ENCODE data around the gene MMP8.

Gene MMP8

GRCh38 chr11:102722821-102723220 lies 1.9 kb downstream of the MMP8 start:
- no peak for DNase-seq (ENCODE audit: low read depth in 2 of 2)

- no peak for DNase-seq (ENCODE audit: low read depth in 2 of 2)
Measured at GRCh38 chr11:102719620-102720277, 5.0 kb downstream of the MMP8 start.

DNA sequence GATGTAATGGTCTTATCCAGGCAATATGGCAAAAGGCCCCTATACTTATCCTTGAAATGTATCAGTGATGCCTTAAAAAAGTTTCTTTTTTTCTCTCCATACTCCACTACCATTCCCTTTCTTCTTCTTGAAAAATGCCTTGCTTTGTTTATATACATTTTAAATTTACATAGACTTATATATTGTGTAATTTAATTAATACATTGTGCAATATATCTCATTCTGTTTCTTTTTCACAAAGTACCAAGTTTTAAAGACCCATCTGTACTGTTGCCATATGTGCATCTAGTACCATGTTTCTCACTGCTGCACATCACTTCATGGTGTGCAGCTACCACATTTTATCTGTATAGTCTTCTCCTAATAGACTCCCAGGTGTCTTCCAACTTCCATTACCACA lies 7.5 kb downstream of the MMP8 start:
- DNase-seq (ENCODE audit: low read depth in 2 of 2), result no peak

DNA sequence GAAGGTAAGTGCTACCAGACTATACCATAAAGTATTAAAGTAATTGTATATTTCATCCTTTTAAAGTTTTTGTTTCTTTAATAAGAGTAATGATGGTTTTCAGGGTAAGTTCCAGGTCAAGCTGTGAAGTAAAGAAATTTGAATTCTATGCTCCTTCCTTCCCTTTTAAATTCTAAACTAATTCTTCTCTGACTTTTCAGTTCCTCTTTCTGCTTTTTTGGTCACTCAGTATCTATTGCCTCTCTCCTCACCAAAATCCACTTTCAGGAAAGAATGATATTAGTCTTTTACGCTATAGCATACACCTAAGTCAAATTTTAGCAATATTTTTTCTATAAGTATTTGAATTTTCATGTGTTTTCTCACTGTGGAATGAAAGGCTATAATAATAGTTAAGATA lies 8.2 kb downstream of the MMP8 start:
- DNase-seq (ENCODE audit: low read depth in 2 of 2), result no peak

DNA sequence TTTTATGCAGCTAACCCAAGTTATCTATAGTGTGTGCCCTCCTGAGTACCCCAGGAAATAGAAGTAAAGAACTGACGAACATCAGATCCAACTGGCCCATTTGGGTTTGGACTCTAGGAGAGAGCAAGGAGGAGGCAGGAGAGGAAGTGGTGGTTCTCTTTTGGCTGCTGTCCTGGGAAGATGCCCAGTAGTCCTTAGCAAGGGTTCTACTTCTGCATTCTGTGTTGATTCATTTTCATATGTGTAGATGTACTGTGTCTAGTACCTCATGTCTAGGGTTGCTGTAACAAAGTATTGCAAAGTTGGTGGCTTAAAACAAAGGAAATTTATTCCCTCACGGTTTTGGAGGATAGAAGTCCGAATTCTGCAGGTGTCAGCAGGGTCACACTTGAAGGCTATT lies 12.6 kb downstream of the MMP8 start:
- no peak for DNase-seq (ENCODE audit: low read depth in 2 of 2)

DNA sequence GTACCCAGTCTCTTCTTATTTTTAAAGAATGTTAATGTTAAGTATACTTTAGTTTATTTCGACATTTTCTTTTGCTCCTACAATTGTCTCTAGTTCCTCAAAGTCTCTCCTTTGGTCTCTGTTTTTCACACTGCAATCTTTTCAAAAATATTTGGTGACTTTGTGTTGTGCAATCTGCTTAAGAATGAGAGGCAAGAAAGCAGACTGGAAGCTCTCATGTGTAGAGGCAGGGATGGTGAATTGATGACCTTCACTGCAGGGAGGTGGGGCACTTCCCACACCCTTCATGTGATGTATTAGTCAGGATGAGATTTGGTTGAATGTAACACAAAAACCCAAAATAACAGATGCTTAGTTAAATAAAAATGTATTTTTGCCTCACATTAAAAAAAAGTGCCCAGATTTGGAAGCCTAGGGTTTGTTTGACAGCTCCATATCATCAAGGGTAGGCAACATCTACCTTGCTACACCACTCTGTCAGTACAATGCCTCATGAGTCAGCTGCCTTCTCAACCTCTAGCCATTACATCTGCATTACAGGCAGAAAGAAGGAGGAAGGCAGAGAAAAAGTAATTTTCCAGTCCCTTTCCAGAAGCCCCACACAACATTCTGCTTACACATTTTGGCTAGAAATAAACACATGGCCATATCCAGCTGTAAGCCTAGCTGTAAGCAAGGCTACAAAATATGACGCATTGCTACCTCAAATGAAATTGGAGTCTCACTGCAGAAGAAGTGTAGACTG lies 15.4 kb downstream of the MMP8 start:
- DNase-seq (ENCODE audit: low read depth in 2 of 2), result no peak

DNA sequence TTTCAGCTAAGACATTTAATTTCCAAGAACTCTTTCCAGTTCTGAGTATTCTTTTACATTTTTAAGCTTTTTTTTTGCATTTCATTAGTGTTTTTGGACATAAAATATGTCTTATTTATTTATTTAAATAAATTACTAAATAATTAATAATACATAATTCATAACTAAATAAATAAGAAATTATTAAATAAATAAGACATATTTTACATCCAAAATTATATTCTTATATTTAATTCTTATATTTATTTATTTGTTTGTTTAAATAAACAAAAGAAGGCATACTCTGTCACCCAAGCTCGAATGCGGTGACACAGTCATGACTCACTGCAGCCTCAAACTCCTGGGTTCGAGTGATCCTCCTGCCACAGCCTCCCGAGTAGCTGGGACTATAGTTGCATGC lies 16.1 kb downstream of the MMP8 start:
- no peak for DNase-seq (ENCODE audit: low read depth in 2 of 2)

- DNase-seq (ENCODE audit: low read depth in 2 of 2), result no peak
Measured at GRCh38 chr11:102705626-102706025, 19.1 kb downstream of the MMP8 start, which contains the start of gene MMP27. Gene MMP27, minus strand, starts transcription at chr11:102705769. Its CDS starts 55 bp downstream, at chr11:102705714.

DNA sequence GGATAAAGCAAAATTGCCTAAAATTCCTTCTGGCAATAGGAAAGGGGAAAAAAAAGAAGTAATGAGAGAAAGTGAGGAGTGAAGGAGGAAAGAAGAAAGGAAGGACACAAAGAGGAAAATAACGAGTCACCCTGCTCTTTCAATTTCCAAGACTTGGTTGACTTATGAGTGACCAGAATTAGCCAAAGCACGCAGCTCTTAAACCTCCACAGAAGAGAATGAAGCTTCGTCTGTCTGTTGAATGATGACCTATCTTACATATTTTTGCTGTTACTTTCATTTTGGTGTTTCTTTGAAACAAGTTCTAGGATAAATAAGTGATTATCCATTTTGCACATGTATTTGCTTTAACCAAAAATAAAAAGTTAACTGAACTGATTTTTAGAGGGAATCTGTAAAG lies 19.9 kb downstream of the MMP8 start:
- DNase-seq (ENCODE audit: low read depth in 2 of 2), result no peak

- DNase-seq (ENCODE audit: low read depth in 2 of 2), result no peak
Measured at GRCh38 chr11:102703826-102704493, 20.8 kb downstream of the MMP8 start.

DNA sequence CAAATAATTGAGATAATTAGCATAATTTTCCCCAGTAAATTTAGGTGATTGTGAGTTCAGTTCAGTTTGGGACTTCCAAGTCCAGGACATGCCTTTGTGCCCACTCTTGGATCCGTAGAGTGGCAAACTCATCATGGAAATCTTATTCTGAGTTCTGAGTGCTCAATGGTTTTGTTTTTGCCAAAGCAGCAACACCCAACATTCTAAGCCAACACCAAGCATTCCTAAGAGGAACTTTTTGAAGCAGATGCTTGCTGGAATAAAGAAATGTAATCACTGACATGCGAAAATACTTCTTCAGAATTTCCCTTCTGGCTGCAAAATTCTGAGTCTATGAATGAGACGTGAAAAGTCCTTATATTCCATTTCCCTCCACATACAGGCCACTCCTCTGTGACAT lies 29.6 kb downstream of the MMP8 start:
- no peak for DNase-seq (ENCODE audit: low read depth in 2 of 2)

- DNase-seq (ENCODE audit: low read depth in 2 of 2), result no peak
Measured at GRCh38 chr11:102685754-102686153, 39.0 kb downstream of the MMP8 start.

- no peak for DNase-seq (ENCODE audit: low read depth in 2 of 2)
Measured at GRCh38 chr11:102685338-102685737, 39.4 kb downstream of the MMP8 start.

DNA sequence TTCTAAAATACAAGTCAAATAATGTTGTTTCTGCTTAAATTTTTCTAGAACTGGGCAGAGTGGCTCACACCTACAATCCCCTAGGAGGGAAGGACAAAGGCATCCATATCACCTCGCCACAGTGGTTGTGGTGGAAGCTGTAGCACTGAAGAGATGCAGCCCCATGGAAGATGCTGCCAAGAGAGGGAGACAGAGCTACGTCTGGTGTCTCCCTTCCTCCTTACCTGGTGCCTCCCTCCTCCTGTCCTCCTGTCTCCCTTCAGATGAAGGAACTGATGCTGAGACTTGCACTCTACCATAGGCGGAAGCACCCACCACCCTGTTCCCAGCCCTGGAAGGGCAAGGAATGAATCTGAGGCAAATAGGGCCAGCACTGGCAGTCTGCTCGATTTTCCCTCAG lies 41.5 kb downstream of the MMP8 start:
- DNase-seq (ENCODE audit: low read depth in 2 of 2), result no peak

GRCh38 chr11:102680945-102681344 lies 43.8 kb downstream of the MMP8 start:
- no peak for DNase-seq (ENCODE audit: low read depth in 2 of 2)

- no peak for DNase-seq (ENCODE audit: low read depth in 2 of 2)
Measured at GRCh38 chr11:102678022-102678421, 46.7 kb downstream of the MMP8 start.

DNA sequence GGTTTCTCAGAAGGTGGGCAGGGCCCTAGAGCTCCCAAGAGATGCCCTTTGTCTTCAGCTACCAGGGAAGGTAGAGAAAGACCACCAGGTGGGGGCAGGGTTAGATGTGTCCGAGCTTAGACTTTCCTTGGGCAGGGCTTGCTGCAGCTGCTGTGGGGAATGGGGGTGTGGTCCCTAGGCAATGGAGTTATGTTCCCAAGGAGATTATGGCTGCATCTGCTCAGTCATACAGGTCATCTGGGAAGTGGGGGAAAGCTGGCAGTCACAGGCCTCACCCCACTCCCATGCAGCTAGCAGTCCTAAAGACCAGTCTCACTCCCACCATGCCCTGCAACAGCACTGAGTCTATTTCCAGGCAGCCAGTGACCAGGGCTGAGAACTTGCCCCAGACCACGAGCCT lies 48.7 kb downstream of the MMP8 start:
- DNase-seq (ENCODE audit: low read depth in 2 of 2), result no peak

DNA sequence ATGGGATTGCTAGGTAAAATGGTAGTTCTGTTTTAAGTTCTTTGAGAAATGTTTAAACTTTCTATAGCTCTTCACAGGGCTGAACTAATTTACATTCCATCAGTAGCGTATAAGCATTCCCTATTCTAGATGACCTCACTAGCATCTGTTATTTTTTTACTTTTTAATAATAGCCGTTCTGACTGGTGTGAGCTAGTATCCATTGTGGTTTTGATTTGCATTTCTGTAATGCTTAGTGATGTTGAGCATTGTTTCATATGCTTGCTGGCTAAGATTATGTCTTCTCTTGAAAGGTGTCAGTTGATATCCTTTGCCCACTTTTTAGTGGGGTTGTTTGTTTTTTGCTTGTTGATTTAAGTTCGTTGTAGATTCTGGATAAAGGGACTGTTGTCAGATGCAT lies 55.1 kb downstream of the MMP8 start:
- DNase-seq (ENCODE audit: low read depth in 2 of 2), result no peak

GRCh38 chr11:102666331-102666957 lies 58.3 kb downstream of the MMP8 start:
- peak in 1 of 2 donors; percentile 5 for DNase-seq (ENCODE audit: low read depth in 2 of 2)

DNA sequence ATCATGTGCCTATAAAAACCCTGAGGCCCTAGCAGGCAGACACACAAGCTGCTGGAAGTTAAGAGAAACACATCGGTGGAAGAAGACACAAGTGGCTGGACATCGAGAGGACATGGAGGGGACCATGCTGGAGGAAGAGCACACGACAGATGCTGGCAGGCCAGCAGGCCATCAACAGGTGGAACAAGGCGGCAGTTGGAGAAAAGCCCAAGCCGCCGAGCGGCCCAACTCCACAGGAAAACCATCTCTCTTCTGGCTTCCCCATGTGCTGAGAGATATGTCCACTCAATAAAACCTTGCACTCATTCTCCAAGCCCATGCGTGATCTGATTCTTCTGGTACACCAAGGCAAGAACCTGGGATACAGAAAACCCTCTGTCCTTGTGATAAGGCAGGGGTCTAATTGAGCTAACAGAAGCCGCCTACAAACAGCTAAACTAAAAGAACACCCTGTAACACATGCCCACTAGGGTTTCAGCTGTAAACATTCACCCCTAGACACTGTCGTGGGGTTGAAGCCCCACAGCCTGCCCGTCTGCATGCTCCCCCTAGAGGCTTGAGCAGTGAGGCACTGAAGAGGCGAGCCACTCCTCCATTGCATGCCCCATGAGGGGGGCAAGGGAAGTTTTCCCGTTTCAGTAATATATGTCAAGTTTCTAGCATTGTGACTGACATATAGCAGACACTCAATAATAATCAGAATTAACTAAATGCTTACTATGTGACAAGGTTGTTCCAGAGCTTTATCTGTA lies 60.6 kb downstream of the MMP8 start:
- DNase-seq (ENCODE audit: low read depth in 2 of 2), result peak in 1 of 2 donors; percentile 1

DNA sequence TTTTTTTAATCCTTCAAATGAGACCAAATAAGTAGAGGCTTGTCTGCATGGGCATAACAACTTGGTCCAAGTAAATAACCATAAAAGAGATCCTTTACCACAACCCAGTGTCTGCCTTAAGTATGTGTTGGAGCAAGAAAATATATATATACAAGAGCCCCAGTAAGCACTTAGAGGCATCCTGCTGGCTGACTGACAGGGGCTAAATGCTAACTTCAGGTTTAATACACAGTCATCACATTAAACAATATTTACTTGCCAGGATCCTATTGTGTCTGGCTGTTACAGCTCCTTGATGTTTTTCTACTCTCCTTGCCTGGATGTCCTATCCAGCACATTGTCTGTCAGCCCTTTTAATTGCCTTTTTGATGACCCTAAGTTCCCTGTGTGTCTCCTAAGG lies 62.1 kb downstream of the MMP8 start:
- DNase-seq (ENCODE audit: low read depth in 2 of 2), result no peak

Data from stimulated activated CD4-positive, alpha-beta T cell treated with anti-CD3 and anti-CD28 coated beads, Interleukin-1b, Interleukin-23, amount 100 ng/mL, for 4 hours (primary cell).